Chondrocyte (in vitro differentiated cells): Measurements from ENCODE around the gene LARGE1. TPM values are rescaled to one million over a fixed set of nuclear protein-coding genes. Genes with fewer than 3 reads are reported as not detected.

Experiments
- DNase-seq: peaks from one replicate; pipeline ENCODE4 v3.0.0; 2021; ENCODE audit warnings: mixed read lengths, low spot score
- H3K27ac Mint-ChIP-seq: one replicate; pipeline ENCODE4 v1.8.0; 2021; ENCODE audit warnings: mild to moderate bottlenecking, moderate library complexity, mixed read lengths; ENCODE audit not compliant: unreplicated experiment
- H3K27me3 Mint-ChIP-seq: 2 replicates; pipeline ENCODE4 v1.8.0; 2021; ENCODE audit warnings: low read depth, mixed read lengths
- H3K36me3 Mint-ChIP-seq: 2 replicates; pipeline ENCODE4 v1.8.0; 2021; ENCODE audit warnings: low read depth, mixed read lengths
- H3K4me1 Mint-ChIP-seq: 2 replicates; pipeline ENCODE4 v1.8.0; 2021; ENCODE audit warnings: low read depth, mild to moderate bottlenecking, mixed read lengths
- H3K4me3 Mint-ChIP-seq: one replicate; pipeline ENCODE4 v1.8.0; 2021; ENCODE audit warnings: mild to moderate bottlenecking, moderate library complexity, mixed read lengths; ENCODE audit not compliant: unreplicated experiment
- H3K9me3 Mint-ChIP-seq: 2 replicates; pipeline ENCODE4 v1.8.0; 2021; ENCODE audit warnings: low read depth, mixed read lengths
- CTCF ChIP-seq: fragments of 200-600 bp; sonication (generic); IDR thresholded peaks from 2 replicates; pipeline ENCODE4 v1.5.0; 2021; ENCODE audit warnings: antibody characterized with exemption, mild to moderate bottlenecking, moderate library complexity
- total RNA-seq: library from RNA; stranded (reverse); gene quantifications from 3 replicates; pipeline ENCODE4 v1.2.1, GENCODE V29; 2021

LARGE1 gene
- total RNA-seq, 1 donor from 2014 or later, result 21.3 TPM

DNA sequence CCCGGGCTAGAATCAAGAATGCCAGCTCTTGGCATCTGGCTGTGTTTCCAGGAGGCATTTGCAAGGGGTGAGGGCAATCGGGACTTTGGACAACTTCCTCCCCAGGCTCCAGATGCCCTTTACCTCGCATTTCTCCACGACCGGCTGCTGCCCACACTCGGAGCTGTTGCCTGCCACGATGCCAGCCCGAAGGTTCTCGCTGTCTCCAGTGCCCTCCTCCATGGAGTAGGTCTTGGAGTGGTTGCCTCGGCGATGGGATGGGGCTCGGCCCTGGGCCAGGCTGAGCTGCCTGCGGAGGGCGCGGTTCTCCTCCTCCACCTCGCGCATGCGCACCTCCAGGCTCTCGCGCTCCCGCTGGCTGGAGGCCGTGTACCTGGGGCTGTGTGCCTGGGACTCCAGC, 270.0 kb downstream of the LARGE1 start:
- Mint-ChIP-seq H3K36me3 (peaks cover 12% of the 10 kb centered on the region), H3K27me3 (no peaks in the 10 kb centered on the region), H3K9me3 (peaks cover 13% of the 10 kb centered on the region), H3K4me1 (peaks cover 9% of the 10 kb centered on the region), H3K4me3 (no peak overlapping the region), H3K27ac (no peak overlapping the region)
- no peak for TF ChIP-seq CTCF
- no peak for DNase-seq

- no peak for DNase-seq
- Mint-ChIP-seq H3K27me3 (no peaks in the 10 kb centered on the region), H3K4me1 (peaks cover 9% of the 10 kb centered on the region), H3K9me3 (peaks cover 21% of the 10 kb centered on the region), H3K36me3 (peaks cover 12% of the 10 kb centered on the region), H3K4me3 (no peak overlapping the region), H3K27ac (no peak overlapping the region)
- no peak for TF ChIP-seq CTCF
Measured at GRCh38 chr22:33648478-33648877, 271.8 kb downstream of the LARGE1 start.

DNA sequence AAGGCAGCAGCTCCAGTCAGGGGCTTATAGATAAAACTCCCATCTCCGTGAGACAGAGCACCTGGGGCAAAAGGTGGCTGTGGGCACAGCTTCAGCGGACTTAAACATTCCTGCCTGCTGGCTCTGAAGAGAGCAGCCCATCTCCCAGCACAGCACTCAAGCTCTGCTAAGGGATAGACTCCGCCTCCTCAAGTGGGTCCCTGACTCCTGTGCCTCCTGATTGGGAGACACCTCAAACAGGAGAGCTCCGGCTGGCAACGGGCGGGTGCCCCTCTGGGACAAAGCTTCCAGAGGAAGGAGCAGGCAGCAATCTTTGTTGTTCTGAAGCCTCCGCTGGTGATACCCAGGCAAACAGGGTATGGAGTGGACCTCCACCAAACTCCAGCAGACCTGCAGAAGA, 279.4 kb downstream of the LARGE1 start:
- TF ChIP-seq CTCF, result no peak
- Mint-ChIP-seq H3K27me3 (no peaks in the 10 kb centered on the region), H3K4me3 (no peak overlapping the region), H3K36me3 (peaks cover 5% of the 10 kb centered on the region), H3K27ac (no peak overlapping the region), H3K9me3 (peaks cover 36% of the 10 kb centered on the region), H3K4me1 (no peaks in the 10 kb centered on the region)
- no peak for DNase-seq

- Mint-ChIP-seq H3K27ac (no peak overlapping the region), H3K4me3 (no peak overlapping the region), H3K9me3 (peaks cover 25% of the 10 kb centered on the region), H3K27me3 (no peaks in the 10 kb centered on the region), H3K36me3 (peaks cover 3% of the 10 kb centered on the region), H3K4me1 (no peaks in the 10 kb centered on the region)
- no peak for DNase-seq
- no peak for TF ChIP-seq CTCF
Measured at GRCh38 chr22:33639588-33640254, 280.6 kb downstream of the LARGE1 start.

GRCh38 chr22:33635766-33636165, 284.5 kb downstream of the LARGE1 start:
- no peak overlapping the region for H3K27ac Mint-ChIP-seq
- peaks cover 8% of the 10 kb centered on the region for H3K9me3 Mint-ChIP-seq
- no peaks in the 10 kb centered on the region for H3K4me1 Mint-ChIP-seq

More at GRCh38 chr22:33635766-33636165, 284.5 kb downstream of the LARGE1 start:
- H3K4me3 Mint-ChIP-seq, result no peak overlapping the region
- no peak for DNase-seq
- peaks cover 4% of the 10 kb centered on the region for H3K36me3 Mint-ChIP-seq
- H3K27me3 Mint-ChIP-seq, result no peaks in the 10 kb centered on the region
- TF ChIP-seq CTCF, result no peak
